ENCODE measurements around the gene BICDL2. TPM values are rescaled to one million over a fixed set of nuclear protein-coding genes. Genes with fewer than 3 reads are reported as not detected.

BICDL2 gene
- total RNA-seq, 2 experiments from 2014 or later = not detected

GRCh38 chr16:3038896-3039295, 2.2 kb upstream of the BICDL2 start:
- Mint-ChIP-seq H3K4me1 (ENCODE audit: low read depth) (peaks cover 9% of the 10 kb centered on the region), H3K4me3 (no peak overlapping the region), H3K9me3 (no peaks in the 10 kb centered on the region), H3K27me3 (ENCODE audit: low read depth) (peaks cover 61% of the 10 kb centered on the region), H3K27ac (no peak overlapping the region), H3K36me3 (ENCODE audit: low read depth) (no peaks in the 10 kb centered on the region)
- no peak for DNase-seq
- intact Hi-C loops (cut with micrococcal nuclease) = no loop called here
- CTCF ChIA-PET = interaction anchor here (0.5 to 10.1 kb wide), 5 partner anchors 9 to 149 kb away, joined by 3 to 98 read pairs (median 3); no protein-coding TSS in a partner anchor

GRCh38 chr16:3038256-3038655, 1.5 kb upstream of the BICDL2 start:
- no peak for DNase-seq
- H3K9me3 Mint-ChIP-seq = no peaks in the 10 kb centered on the region
- peaks cover 59% of the 10 kb centered on the region for H3K27me3 Mint-ChIP-seq (ENCODE audit: low read depth)
- CTCF ChIA-PET = interaction anchor here (0.5 to 10.1 kb wide), 3 partner anchors 9 to 148 kb away, joined by 3 to 98 read pairs (median 6); no protein-coding TSS in a partner anchor
- intact Hi-C loops (cut with micrococcal nuclease) = no loop called here
- no peaks in the 10 kb centered on the region for H3K36me3 Mint-ChIP-seq (ENCODE audit: low read depth)
- H3K4me1 Mint-ChIP-seq (ENCODE audit: low read depth) = peaks cover 9% of the 10 kb centered on the region
- H3K27ac Mint-ChIP-seq = no peak overlapping the region
- no peak overlapping the region for H3K4me3 Mint-ChIP-seq

GRCh38 chr16:3035972-3036725, 595 bp downstream of the BICDL2 start:
- H3K27ac Mint-ChIP-seq = no peak overlapping the region
- intact Hi-C loops (cut with micrococcal nuclease) = no loop called here
- no peaks in the 10 kb centered on the region for H3K36me3 Mint-ChIP-seq (ENCODE audit: low read depth)
- CTCF ChIA-PET = interaction anchor here (0.5 to 10.1 kb wide), 5 partner anchors 6 to 91 kb away, joined by 3 to 98 read pairs (median 5); no protein-coding TSS in a partner anchor
- peaks cover 9% of the 10 kb centered on the region for H3K4me1 Mint-ChIP-seq (ENCODE audit: low read depth)
- H3K27me3 Mint-ChIP-seq (ENCODE audit: low read depth) = peaks cover 63% of the 10 kb centered on the region
- no peaks in the 10 kb centered on the region for H3K9me3 Mint-ChIP-seq
- H3K4me3 Mint-ChIP-seq = no peak overlapping the region
- no peak for DNase-seq

- intact Hi-C loops (cut with micrococcal nuclease) = no loop called here
- Mint-ChIP-seq H3K4me3 (no peak overlapping the region), H3K4me1 (ENCODE audit: low read depth) (peaks cover 9% of the 10 kb centered on the region), H3K9me3 (no peaks in the 10 kb centered on the region), H3K27ac (no peak overlapping the region), H3K36me3 (ENCODE audit: low read depth) (no peaks in the 10 kb centered on the region), H3K27me3 (ENCODE audit: low read depth) (peaks cover 65% of the 10 kb centered on the region)
- CTCF ChIA-PET = interaction anchor here (0.5 to 17.7 kb wide), 7 partner anchors 12 to 92 kb away, joined by 3 to 310 read pairs (median 3); partner anchors contain the start of genes CLDN9 and HCFC1R1
- no peak for DNase-seq
Observed at GRCh38 chr16:3035289-3035971, 1.3 kb downstream of the BICDL2 start.

GRCh38 chr16:3032624-3033023, 4.1 kb downstream of the BICDL2 start:
- H3K27ac Mint-ChIP-seq = no peak overlapping the region
- CTCF ChIA-PET = interaction anchor here (0.8 to 17.7 kb wide), 11 partner anchors 9 to 120 kb away, joined by 3 to 310 read pairs (median 14); partner anchors contain the start of genes BICDL2, CLDN6, CLDN9 and HCFC1R1
- DNase-seq = no peak
- H3K4me1 Mint-ChIP-seq (ENCODE audit: low read depth) = peaks cover 22% of the 10 kb centered on the region
- intact Hi-C loops (cut with micrococcal nuclease) = no loop called here
- H3K4me3 Mint-ChIP-seq = no peak overlapping the region
- no peaks in the 10 kb centered on the region for H3K9me3 Mint-ChIP-seq
- H3K36me3 Mint-ChIP-seq (ENCODE audit: low read depth) = no peaks in the 10 kb centered on the region
- peaks cover 57% of the 10 kb centered on the region for H3K27me3 Mint-ChIP-seq (ENCODE audit: low read depth)

- DNase-seq = no peak
- Mint-ChIP-seq H3K4me1 (ENCODE audit: low read depth) (peaks cover 14% of the 10 kb centered on the region), H3K36me3 (ENCODE audit: low read depth) (peaks cover 8% of the 10 kb centered on the region), H3K27me3 (ENCODE audit: low read depth) (peaks cover 44% of the 10 kb centered on the region), H3K27ac (no peak overlapping the region), H3K9me3 (no peaks in the 10 kb centered on the region), H3K4me3 (peak overlapping the region; percentile 2)
- intact Hi-C loops (cut with micrococcal nuclease) = no loop called here
- CTCF ChIA-PET = interaction anchor here (0.7 to 17.7 kb wide), 18 partner anchors 9 to 1494 kb away, joined by 3 to 310 read pairs (median 12); partner anchors contain the start of genes BICDL2, CLDN6, CLDN9 and HCFC1R1
Observed at GRCh38 chr16:3030222-3031212, 6.2 kb downstream of the BICDL2 start.

GRCh38 chr16:3029491-3030221, 7.1 kb downstream of the BICDL2 start:
- H3K4me3 Mint-ChIP-seq = peak overlapping the region; percentile 14
- intact Hi-C loops (cut with micrococcal nuclease) = no loop called here
- CTCF ChIA-PET = interaction anchor here (0.6 to 17.7 kb wide), 11 partner anchors 8 to 310 kb away, joined by 3 to 310 read pairs (median 13); partner anchors contain the start of genes BICDL2, CLDN6, CLDN9 and HCFC1R1
- H3K27ac Mint-ChIP-seq = no peak overlapping the region
- DNase-seq = peak; percentile 52
- H3K4me1 Mint-ChIP-seq (ENCODE audit: low read depth) = peaks cover 20% of the 10 kb centered on the region
- H3K27me3 Mint-ChIP-seq (ENCODE audit: low read depth) = peaks cover 38% of the 10 kb centered on the region
- H3K36me3 Mint-ChIP-seq (ENCODE audit: low read depth) = peaks cover 8% of the 10 kb centered on the region
- H3K9me3 Mint-ChIP-seq = no peaks in the 10 kb centered on the region

- intact Hi-C loops (cut with micrococcal nuclease) = loop anchor here (1.0 kb wide), 1 partner anchor 26 kb away; no protein-coding TSS in a partner anchor
- H3K27ac Mint-ChIP-seq = no peak overlapping the region
Observed at GRCh38 chr16:3028716-3029319, 7.9 kb downstream of the BICDL2 start.

GRCh38 chr16:3027983-3028715, 8.6 kb downstream of the BICDL2 start:
- intact Hi-C loops (cut with micrococcal nuclease) = loop anchor here (1.0 kb wide), 1 partner anchor 25 kb away; no protein-coding TSS in a partner anchor
- Mint-ChIP-seq H3K36me3 (ENCODE audit: low read depth) (peaks cover 11% of the 10 kb centered on the region), H3K9me3 (no peaks in the 10 kb centered on the region), H3K4me1 (ENCODE audit: low read depth) (peaks cover 26% of the 10 kb centered on the region), H3K27ac (no peak overlapping the region), H3K4me3 (no peak overlapping the region), H3K27me3 (ENCODE audit: low read depth) (peaks cover 29% of the 10 kb centered on the region)
- CTCF ChIA-PET = interaction anchor here (0.9 to 17.7 kb wide), 18 partner anchors 8 to 145 kb away, joined by 3 to 310 read pairs (median 6); partner anchors contain the start of genes BICDL2, CLDN6, CLDN9 and FLYWCH2
- peak; percentile 90 for DNase-seq

More at GRCh38 chr16:3028716-3029319, 7.9 kb downstream of the BICDL2 start:
- no peak overlapping the region for H3K4me3 Mint-ChIP-seq
- H3K4me1 Mint-ChIP-seq (ENCODE audit: low read depth) = peaks cover 23% of the 10 kb centered on the region
- H3K27me3 Mint-ChIP-seq (ENCODE audit: low read depth) = peaks cover 34% of the 10 kb centered on the region
- CTCF ChIA-PET = interaction anchor here (1.0 to 17.7 kb wide), 18 partner anchors 7 to 143 kb away, joined by 3 to 310 read pairs (median 8); partner anchors contain the start of genes BICDL2, CLDN6, CLDN9 and HCFC1R1
- peaks cover 11% of the 10 kb centered on the region for H3K36me3 Mint-ChIP-seq (ENCODE audit: low read depth)
- DNase-seq = no peak
- H3K9me3 Mint-ChIP-seq = no peaks in the 10 kb centered on the region

GRCh38 chr16:3027489-3027795, 9.3 kb downstream of the BICDL2 start:
- Mint-ChIP-seq H3K9me3 (no peaks in the 10 kb centered on the region), H3K27ac (no peak overlapping the region), H3K36me3 (ENCODE audit: low read depth) (peaks cover 11% of the 10 kb centered on the region), H3K4me3 (no peak overlapping the region), H3K27me3 (ENCODE audit: low read depth) (peaks cover 22% of the 10 kb centered on the region), H3K4me1 (ENCODE audit: low read depth) (peaks cover 33% of the 10 kb centered on the region)
- CTCF ChIA-PET = interaction anchor here (0.9 to 17.7 kb wide), 15 partner anchors 8 to 171 kb away, joined by 3 to 310 read pairs (median 7); partner anchors contain the start of genes BICDL2, CLDN6, CLDN9 and FLYWCH2
- no peak for DNase-seq
- intact Hi-C loops (cut with micrococcal nuclease) = no loop called here

Measured in activated naive CD4-positive, alpha-beta T cell treated with anti-CD3 and anti-CD28 coated beads for 36 hours (primary cell).